Measurements from ENCODE around the gene YIPF1. TPM values are rescaled to one million over a fixed set of nuclear protein-coding genes. Genes with fewer than 3 reads are reported as not detected.
A peak's percentile ranks its signal among the peaks of the same experiment; 100 is the strongest.

Gene YIPF1
- total RNA-seq, 1 experiment from 2014 or later: 21.1 TPM

GRCh38 chr1:53810007-53810406 is 79.6 kb downstream of the YIPF1 start:
- H3K4me3 ChIP-seq (ENCODE audit: low read length): no peak overlapping the region
- ChIA-PET POLR2A (ENCODE audit: unreplicated experiment) (no interaction called here), CTCF (no interaction called here)
- intact Hi-C loops (cut with micrococcal nuclease): no loop called here
- H3K9me3 ChIP-seq (ENCODE audit: low read length): no peaks in the 10 kb centered on the region
- no peak for DNase-seq
- no peaks in the 10 kb centered on the region for H3K27me3 ChIP-seq (ENCODE audit: low read length)
- H3K27ac ChIP-seq (ENCODE audit: low read length): peak overlapping the region; percentile 35; the same call in 1 of the 2 replicates
- no peak for ATAC-seq
- 0 out of 2 replicates have a peak overlapping the region, but pooled peaks have one; percentile 1 for H3K4me2 ChIP-seq (ENCODE audit: low read length)
- H2AFZ ChIP-seq (ENCODE audit: low read length): no peak overlapping the region
- H3K36me3 ChIP-seq (ENCODE audit: low read depth, low read length): peaks cover 32% of the 10 kb centered on the region
- TF ChIP-seq EZH2phosphoT487 (IDR thresholded peaks at IDR 0.05; ENCODE audit: borderline replicate concordance, low read length): no peak
- TF ChIP-seq EZH2 (IDR thresholded peaks at IDR 0.05; ENCODE audit: low read length, unreplicated experiment): no peak
- TF ChIP-seq, protein P1, sequence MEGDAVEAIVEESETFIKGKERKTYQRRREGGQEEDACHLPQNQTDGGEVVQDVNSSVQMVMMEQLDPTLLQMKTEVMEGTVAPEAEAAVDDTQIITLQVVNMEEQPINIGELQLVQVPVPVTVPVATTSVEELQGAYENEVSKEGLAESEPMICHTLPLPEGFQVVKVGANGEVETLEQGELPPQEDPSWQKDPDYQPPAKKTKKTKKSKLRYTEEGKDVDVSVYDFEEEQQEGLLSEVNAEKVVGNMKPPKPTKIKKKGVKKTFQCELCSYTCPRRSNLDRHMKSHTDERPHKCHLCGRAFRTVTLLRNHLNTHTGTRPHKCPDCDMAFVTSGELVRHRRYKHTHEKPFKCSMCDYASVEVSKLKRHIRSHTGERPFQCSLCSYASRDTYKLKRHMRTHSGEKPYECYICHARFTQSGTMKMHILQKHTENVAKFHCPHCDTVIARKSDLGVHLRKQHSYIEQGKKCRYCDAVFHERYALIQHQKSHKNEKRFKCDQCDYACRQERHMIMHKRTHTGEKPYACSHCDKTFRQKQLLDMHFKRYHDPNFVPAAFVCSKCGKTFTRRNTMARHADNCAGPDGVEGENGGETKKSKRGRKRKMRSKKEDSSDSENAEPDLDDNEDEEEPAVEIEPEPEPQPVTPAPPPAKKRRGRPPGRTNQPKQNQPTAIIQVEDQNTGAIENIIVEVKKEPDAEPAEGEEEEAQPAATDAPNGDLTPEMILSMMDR (conservative IDR thresholded peaks at IDR 0.05; ENCODE audit: low read depth, low read length): no peak
- no peak overlapping the region for H3K9ac ChIP-seq (ENCODE audit: low read length)
- no peaks in the 10 kb centered on the region for H4K20me1 ChIP-seq (ENCODE audit: low read length)
- no TSS peak for BruUV-seq (replicated peaks)
- no peaks in the 10 kb centered on the region for H3F3A ChIP-seq (ENCODE audit: low read length, unreplicated experiment)
- H3K79me2 ChIP-seq (ENCODE audit: low read length): peaks cover 47% of the 10 kb centered on the region
- H3K4me1 ChIP-seq (ENCODE audit: insufficient read depth, low read length): peaks cover 47% of the 10 kb centered on the region
- H3K9me2 ChIP-seq (replicated peaks; ENCODE audit: low read length): no peaks in the 10 kb centered on the region

DNA sequence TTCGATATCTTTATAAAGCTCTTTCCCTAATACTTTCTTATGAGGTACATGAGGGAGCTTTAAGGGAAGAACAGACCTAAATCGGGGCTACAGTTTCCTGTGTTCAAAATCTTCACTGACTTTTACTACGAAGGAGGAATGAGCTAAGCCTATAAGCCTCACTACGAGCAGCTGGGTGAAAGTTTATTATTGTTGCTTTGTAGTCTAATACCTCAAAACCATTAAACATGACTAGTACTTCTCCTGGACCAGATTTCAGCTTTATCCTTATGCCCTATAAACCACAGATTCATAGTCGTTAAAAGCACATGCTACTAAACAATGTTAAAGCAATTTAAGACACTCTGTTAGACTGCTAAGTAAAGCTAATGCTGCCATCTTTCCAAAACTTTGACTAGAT is 81.7 kb downstream of the YIPF1 start:
- Histone ChIP-seq H3K27ac (ENCODE audit: low read length) (peak overlapping the region; percentile 20), H3K27me3 (ENCODE audit: low read length) (no peaks in the 10 kb centered on the region), H3K4me2 (ENCODE audit: low read length) (no peak overlapping the region), H3F3A (ENCODE audit: low read length, unreplicated experiment) (no peaks in the 10 kb centered on the region), H3K9ac (ENCODE audit: low read length) (peak overlapping the region; percentile 10; the same call in 1 of the 2 replicates), H2AFZ (ENCODE audit: low read length) (no peak overlapping the region), H3K4me3 (ENCODE audit: low read length) (no peak overlapping the region), H3K4me1 (ENCODE audit: insufficient read depth, low read length) (peaks cover 54% of the 10 kb centered on the region), H3K9me2 (replicated peaks; ENCODE audit: low read length) (no peaks in the 10 kb centered on the region), H4K20me1 (ENCODE audit: low read length) (no peaks in the 10 kb centered on the region), H3K36me3 (ENCODE audit: low read depth, low read length) (peaks cover 36% of the 10 kb centered on the region), H3K9me3 (ENCODE audit: low read length) (no peaks in the 10 kb centered on the region), H3K79me2 (ENCODE audit: low read length) (peaks cover 31% of the 10 kb centered on the region)
- ATAC-seq (peak; percentile 54), DNase-seq (no peak)
- intact Hi-C loops (cut with micrococcal nuclease): loop anchor here (2.0 kb wide), 1 partner anchor 29 kb away; no protein-coding TSS in a partner anchor
- no TSS peak for BruUV-seq (replicated peaks)
- POLR2A ChIA-PET (ENCODE audit: unreplicated experiment): interaction anchor here (0.6 kb wide), 1 partner anchor 46 kb away, joined by 3 read pairs; no protein-coding TSS in a partner anchor
- CTCF ChIA-PET: no interaction called here
- TF ChIP-seq EZH2phosphoT487 (IDR thresholded peaks at IDR 0.05; ENCODE audit: borderline replicate concordance, low read length) (no peak), EZH2 (IDR thresholded peaks at IDR 0.05; ENCODE audit: low read length, unreplicated experiment) (no peak)
- TF ChIP-seq, protein P1 (conservative IDR thresholded peaks at IDR 0.05; ENCODE audit: low read depth, low read length): no peak

- Histone ChIP-seq H3K4me1 (ENCODE audit: insufficient read depth, low read length) (peaks cover 33% of the 10 kb centered on the region), H3K27ac (ENCODE audit: low read length) (peak overlapping the region; percentile 76), H3F3A (ENCODE audit: low read length, unreplicated experiment) (no peaks in the 10 kb centered on the region), H4K20me1 (ENCODE audit: low read length) (no peaks in the 10 kb centered on the region), H2AFZ (ENCODE audit: low read length) (no peak overlapping the region), H3K4me2 (ENCODE audit: low read length) (peak overlapping the region; percentile 43), H3K9me3 (ENCODE audit: low read length) (no peaks in the 10 kb centered on the region), H3K9me2 (replicated peaks; ENCODE audit: low read length) (no peaks in the 10 kb centered on the region), H3K27me3 (ENCODE audit: low read length) (no peaks in the 10 kb centered on the region), H3K9ac (ENCODE audit: low read length) (0 out of 2 replicates have a peak overlapping the region, but pooled peaks have one; percentile 2), H3K79me2 (ENCODE audit: low read length) (peaks cover 5% of the 10 kb centered on the region; the same call in 1 of the 2 replicates), H3K36me3 (ENCODE audit: low read depth, low read length) (peaks cover 54% of the 10 kb centered on the region), H3K4me3 (ENCODE audit: low read length) (no peak overlapping the region)
- ChIA-PET POLR2A (ENCODE audit: unreplicated experiment) (interaction anchor here (0.5 kb wide), 1 partner anchor 687 kb away, joined by 4 read pairs; no protein-coding TSS in a partner anchor), CTCF (no interaction called here)
- intact Hi-C loops (cut with micrococcal nuclease): no loop called here
- peak; percentile 60 for DNase-seq
- no TSS peak for BruUV-seq (replicated peaks)
- no peak for TF ChIP-seq EZH2phosphoT487 (IDR thresholded peaks at IDR 0.05; ENCODE audit: borderline replicate concordance, low read length)
- TF ChIP-seq, protein P1 (conservative IDR thresholded peaks at IDR 0.05; ENCODE audit: low read depth, low read length): no peak
- no peak for TF ChIP-seq EZH2 (IDR thresholded peaks at IDR 0.05; ENCODE audit: low read length, unreplicated experiment)
- peak; percentile 81 for ATAC-seq
Observed at GRCh38 chr1:53804791-53805505, 84.6 kb downstream of the YIPF1 start.

All from PC-3 (cell line).